GM23338 (cell line): Measurements from ENCODE around the gene CXCL10.

ENCODE experiments used
- CREB1 ChIP-seq: fragments of 250-450 bp; sonication (Bioruptor Pico); IDR thresholded peaks from 2 replicates; pipeline ENCODE4 v1.5.0; 2020; ENCODE audit warnings: low read depth, mild to moderate bottlenecking, moderate library complexity
- EZH2 ChIP-seq: fragments of 200-600 bp; sonication (generic); IDR thresholded peaks from one replicate; pipeline ENCODE4 v1.8.0; 2017; ENCODE audit warnings: antibody characterized with exemption, mild to moderate bottlenecking, low read depth; ENCODE audit not compliant: unreplicated experiment
- EZH2phosphoT487 ChIP-seq: fragments of 200-600 bp; sonication (generic); IDR thresholded peaks from one replicate; pipeline ENCODE4 v1.8.1; 2018; ENCODE audit warnings: antibody characterized with exemption; ENCODE audit not compliant: unreplicated experiment
- JUNB ChIP-seq: IDR thresholded peaks from one replicate; pipeline ENCODE4 v1.6.1; 2016; ENCODE audit warnings: antibody characterized with exemption; ENCODE audit not compliant: unreplicated experiment
- NANOG ChIP-seq: IDR thresholded peaks from 2 replicates; pipeline ENCODE4 v1.6.1; 2016; ENCODE audit warnings: antibody characterized with exemption, borderline replicate concordance
- POLR2AphosphoS5 ChIP-seq: IDR thresholded peaks from 2 replicates; pipeline ENCODE4 v1.6.1; 2016; ENCODE audit warnings: antibody characterized with exemption, low read depth
- STAT1 ChIP-seq: IDR thresholded peaks from one replicate; pipeline ENCODE4 v1.6.1; 2016; ENCODE audit warnings: antibody characterized with exemption; ENCODE audit not compliant: unreplicated experiment
- ZNF114 ChIP-seq: fragments of 250-450 bp; sonication (Bioruptor Pico); IDR thresholded peaks from 2 replicates; pipeline ENCODE4 v1.5.0; 2020; ENCODE audit warnings: mild to moderate bottlenecking, moderate library complexity
- ZNF331 ChIP-seq: fragments of 250-450 bp; sonication (Bioruptor Pico); IDR thresholded peaks from 2 replicates; pipeline ENCODE4 v1.5.0; 2020; ENCODE audit warnings: low read depth, mild to moderate bottlenecking, moderate library complexity
- TF ChIP-seq, protein P1 (sequence below), 2 experiments: fragments of 200-600 bp in 1 of 2; sonication (generic) in 1 of 2; conservative IDR thresholded peaks; 2 replicates each; pipeline versions ENCODE4 v1.5.1 to v1.6.1; 2016 to 2017; ENCODE audit warnings: antibody characterized with exemption in 2 of 2, low read depth in 2 of 2, mild to moderate bottlenecking in 2 of 2, moderate library complexity in 1 of 2
- TF ChIP-seq, protein P2 (sequence below): IDR thresholded peaks from one replicate; pipeline ENCODE4 v1.6.1; 2018; ENCODE audit warnings: antibody characterized with exemption; ENCODE audit not compliant: unreplicated experiment
- TF ChIP-seq, protein P3 (sequence below): fragments of 250-450 bp; sonication (Bioruptor Pico); IDR thresholded peaks from 2 replicates; pipeline ENCODE4 v1.5.0; 2020; ENCODE audit warnings: mild to moderate bottlenecking, moderate library complexity
- TF ChIP-seq, protein P4 (sequence below): IDR thresholded peaks from 2 replicates; pipeline ENCODE4 v1.6.1; 2016; ENCODE audit warnings: antibody characterized with exemption

DNA sequence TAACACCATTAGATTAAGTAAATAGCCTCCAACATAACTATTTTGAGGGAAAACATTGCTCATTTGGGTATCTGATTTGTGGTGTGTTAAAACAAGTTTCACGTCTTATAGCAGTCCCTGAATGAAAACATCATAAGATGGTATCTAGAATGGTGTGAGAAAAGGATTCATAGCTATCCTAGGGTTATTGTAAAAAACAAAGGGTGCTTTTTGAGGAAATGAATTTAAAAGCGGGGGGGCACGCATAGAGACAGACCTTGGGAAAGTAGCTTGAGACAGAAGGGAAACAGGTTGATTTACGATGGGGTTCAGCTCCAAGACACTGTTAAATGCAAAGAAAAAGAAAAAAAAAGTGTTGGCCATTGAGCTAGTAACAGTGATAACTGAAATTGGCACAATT, 768 bp upstream of the CXCL10 start:
- TF ChIP-seq, protein P1, sequence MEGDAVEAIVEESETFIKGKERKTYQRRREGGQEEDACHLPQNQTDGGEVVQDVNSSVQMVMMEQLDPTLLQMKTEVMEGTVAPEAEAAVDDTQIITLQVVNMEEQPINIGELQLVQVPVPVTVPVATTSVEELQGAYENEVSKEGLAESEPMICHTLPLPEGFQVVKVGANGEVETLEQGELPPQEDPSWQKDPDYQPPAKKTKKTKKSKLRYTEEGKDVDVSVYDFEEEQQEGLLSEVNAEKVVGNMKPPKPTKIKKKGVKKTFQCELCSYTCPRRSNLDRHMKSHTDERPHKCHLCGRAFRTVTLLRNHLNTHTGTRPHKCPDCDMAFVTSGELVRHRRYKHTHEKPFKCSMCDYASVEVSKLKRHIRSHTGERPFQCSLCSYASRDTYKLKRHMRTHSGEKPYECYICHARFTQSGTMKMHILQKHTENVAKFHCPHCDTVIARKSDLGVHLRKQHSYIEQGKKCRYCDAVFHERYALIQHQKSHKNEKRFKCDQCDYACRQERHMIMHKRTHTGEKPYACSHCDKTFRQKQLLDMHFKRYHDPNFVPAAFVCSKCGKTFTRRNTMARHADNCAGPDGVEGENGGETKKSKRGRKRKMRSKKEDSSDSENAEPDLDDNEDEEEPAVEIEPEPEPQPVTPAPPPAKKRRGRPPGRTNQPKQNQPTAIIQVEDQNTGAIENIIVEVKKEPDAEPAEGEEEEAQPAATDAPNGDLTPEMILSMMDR (conservative IDR thresholded peaks at IDR 0.05; ENCODE audit: low read depth in 2 of 2): no peak
- no peak for TF ChIP-seq EZH2phosphoT487
- TF ChIP-seq ZNF114 (CRISPR knock-in tag): no peak
- TF ChIP-seq, protein P2, sequence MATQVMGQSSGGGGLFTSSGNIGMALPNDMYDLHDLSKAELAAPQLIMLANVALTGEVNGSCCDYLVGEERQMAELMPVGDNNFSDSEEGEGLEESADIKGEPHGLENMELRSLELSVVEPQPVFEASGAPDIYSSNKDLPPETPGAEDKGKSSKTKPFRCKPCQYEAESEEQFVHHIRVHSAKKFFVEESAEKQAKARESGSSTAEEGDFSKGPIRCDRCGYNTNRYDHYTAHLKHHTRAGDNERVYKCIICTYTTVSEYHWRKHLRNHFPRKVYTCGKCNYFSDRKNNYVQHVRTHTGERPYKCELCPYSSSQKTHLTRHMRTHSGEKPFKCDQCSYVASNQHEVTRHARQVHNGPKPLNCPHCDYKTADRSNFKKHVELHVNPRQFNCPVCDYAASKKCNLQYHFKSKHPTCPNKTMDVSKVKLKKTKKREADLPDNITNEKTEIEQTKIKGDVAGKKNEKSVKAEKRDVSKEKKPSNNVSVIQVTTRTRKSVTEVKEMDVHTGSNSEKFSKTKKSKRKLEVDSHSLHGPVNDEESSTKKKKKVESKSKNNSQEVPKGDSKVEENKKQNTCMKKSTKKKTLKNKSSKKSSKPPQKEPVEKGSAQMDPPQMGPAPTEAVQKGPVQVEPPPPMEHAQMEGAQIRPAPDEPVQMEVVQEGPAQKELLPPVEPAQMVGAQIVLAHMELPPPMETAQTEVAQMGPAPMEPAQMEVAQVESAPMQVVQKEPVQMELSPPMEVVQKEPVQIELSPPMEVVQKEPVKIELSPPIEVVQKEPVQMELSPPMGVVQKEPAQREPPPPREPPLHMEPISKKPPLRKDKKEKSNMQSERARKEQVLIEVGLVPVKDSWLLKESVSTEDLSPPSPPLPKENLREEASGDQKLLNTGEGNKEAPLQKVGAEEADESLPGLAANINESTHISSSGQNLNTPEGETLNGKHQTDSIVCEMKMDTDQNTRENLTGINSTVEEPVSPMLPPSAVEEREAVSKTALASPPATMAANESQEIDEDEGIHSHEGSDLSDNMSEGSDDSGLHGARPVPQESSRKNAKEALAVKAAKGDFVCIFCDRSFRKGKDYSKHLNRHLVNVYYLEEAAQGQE: no peak
- no peak for TF ChIP-seq EZH2
- TF ChIP-seq POLR2AphosphoS5: no peak
- TF ChIP-seq CREB1: no peak
- no peak for TF ChIP-seq ZNF331 (CRISPR knock-in tag)
- TF ChIP-seq JUNB: no peak
- no peak for TF ChIP-seq STAT1
- no peak for TF ChIP-seq NANOG
- TF ChIP-seq, protein P3, sequence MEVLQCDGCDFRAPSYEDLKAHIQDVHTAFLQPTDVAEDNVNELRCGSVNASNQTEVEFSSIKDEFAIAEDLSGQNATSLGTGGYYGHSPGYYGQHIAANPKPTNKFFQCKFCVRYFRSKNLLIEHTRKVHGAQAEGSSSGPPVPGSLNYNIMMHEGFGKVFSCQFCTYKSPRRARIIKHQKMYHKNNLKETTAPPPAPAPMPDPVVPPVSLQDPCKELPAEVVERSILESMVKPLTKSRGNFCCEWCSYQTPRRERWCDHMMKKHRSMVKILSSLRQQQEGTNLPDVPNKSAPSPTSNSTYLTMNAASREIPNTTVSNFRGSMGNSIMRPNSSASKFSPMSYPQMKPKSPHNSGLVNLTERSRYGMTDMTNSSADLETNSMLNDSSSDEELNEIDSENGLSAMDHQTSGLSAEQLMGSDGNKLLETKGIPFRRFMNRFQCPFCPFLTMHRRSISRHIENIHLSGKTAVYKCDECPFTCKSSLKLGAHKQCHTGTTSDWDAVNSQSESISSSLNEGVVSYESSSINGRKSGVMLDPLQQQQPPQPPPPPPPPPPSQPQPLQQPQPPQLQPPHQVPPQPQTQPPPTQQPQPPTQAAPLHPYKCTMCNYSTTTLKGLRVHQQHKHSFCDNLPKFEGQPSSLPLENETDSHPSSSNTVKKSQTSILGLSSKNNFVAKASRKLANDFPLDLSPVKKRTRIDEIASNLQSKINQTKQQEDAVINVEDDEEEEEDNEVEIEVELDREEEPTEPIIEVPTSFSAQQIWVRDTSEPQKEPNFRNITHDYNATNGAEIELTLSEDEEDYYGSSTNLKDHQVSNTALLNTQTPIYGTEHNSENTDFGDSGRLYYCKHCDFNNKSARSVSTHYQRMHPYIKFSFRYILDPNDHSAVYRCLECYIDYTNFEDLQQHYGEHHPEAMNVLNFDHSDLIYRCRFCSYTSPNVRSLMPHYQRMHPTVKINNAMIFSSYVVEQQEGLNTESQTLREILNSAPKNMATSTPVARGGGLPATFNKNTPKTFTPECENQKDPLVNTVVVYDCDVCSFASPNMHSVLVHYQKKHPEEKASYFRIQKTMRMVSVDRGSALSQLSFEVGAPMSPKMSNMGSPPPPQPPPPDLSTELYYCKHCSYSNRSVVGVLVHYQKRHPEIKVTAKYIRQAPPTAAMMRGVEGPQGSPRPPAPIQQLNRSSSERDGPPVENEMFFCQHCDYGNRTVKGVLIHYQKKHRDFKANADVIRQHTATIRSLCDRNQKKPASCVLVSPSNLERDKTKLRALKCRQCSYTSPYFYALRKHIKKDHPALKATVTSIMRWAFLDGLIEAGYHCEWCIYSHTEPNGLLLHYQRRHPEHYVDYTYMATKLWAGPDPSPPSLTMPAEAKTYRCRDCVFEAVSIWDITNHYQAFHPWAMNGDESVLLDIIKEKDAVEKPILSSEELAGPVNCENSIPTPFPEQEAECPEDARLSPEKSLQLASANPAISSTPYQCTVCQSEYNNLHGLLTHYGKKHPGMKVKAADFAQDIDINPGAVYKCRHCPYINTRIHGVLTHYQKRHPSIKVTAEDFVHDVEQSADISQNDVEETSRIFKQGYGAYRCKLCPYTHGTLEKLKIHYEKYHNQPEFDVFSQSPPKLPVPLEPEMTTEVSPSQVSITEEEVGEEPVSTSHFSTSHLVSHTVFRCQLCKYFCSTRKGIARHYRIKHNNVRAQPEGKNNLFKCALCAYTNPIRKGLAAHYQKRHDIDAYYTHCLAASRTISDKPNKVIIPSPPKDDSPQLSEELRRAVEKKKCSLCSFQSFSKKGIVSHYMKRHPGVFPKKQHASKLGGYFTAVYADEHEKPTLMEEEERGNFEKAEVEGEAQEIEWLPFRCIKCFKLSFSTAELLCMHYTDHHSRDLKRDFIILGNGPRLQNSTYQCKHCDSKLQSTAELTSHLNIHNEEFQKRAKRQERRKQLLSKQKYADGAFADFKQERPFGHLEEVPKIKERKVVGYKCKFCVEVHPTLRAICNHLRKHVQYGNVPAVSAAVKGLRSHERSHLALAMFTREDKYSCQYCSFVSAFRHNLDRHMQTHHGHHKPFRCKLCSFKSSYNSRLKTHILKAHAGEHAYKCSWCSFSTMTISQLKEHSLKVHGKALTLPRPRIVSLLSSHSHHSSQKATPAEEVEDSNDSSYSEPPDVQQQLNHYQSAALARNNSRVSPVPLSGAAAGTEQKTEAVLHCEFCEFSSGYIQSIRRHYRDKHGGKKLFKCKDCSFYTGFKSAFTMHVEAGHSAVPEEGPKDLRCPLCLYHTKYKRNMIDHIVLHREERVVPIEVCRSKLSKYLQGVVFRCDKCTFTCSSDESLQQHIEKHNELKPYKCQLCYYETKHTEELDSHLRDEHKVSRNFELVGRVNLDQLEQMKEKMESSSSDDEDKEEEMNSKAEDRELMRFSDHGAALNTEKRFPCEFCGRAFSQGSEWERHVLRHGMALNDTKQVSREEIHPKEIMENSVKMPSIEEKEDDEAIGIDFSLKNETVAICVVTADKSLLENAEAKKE (CRISPR knock-in tag): no peak
- TF ChIP-seq, protein P4, sequence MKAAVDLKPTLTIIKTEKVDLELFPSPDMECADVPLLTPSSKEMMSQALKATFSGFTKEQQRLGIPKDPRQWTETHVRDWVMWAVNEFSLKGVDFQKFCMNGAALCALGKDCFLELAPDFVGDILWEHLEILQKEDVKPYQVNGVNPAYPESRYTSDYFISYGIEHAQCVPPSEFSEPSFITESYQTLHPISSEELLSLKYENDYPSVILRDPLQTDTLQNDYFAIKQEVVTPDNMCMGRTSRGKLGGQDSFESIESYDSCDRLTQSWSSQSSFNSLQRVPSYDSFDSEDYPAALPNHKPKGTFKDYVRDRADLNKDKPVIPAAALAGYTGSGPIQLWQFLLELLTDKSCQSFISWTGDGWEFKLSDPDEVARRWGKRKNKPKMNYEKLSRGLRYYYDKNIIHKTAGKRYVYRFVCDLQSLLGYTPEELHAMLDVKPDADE: no peak
